GM18868 (cell line): ENCODE data around the gene P4HA1.

Experiments used
- ATAC-seq: cut with Tn5 transposase; IDR thresholded peaks from one replicate; pipeline ENCODE4 v1.9.1; 2021; ENCODE audit warnings: mild to moderate bottlenecking, moderate library complexity; ENCODE audit not compliant: unreplicated experiment

P4HA1 gene

GRCh38 chr10:73094986-73095480 lies 1.6 kb downstream of the P4HA1 start:
- ATAC-seq = no peak

GRCh38 chr10:73093922-73094850 lies 2.5 kb downstream of the P4HA1 start:
- ATAC-seq = no peak

GRCh38 chr10:73092830-73093229 lies 3.8 kb downstream of the P4HA1 start:
- ATAC-seq = no peak

GRCh38 chr10:73088304-73088703 lies 8.4 kb downstream of the P4HA1 start:
- ATAC-seq = no peak

GRCh38 chr10:73086816-73087215 lies 9.8 kb downstream of the P4HA1 start:
- ATAC-seq = no peak

- ATAC-seq = no peak
These were observed 12.5 kb downstream of the P4HA1 start for GRCh38 chr10:73084209-73084608.

GRCh38 chr10:73083221-73083620 lies 13.4 kb downstream of the P4HA1 start:
- ATAC-seq = no peak

- ATAC-seq = no peak
These were observed 16.7 kb downstream of the P4HA1 start for GRCh38 chr10:73079779-73080541.

- no peak for ATAC-seq
These were observed 20.1 kb downstream of the P4HA1 start for GRCh38 chr10:73076360-73077183.

GRCh38 chr10:73075829-73076228 lies 20.8 kb downstream of the P4HA1 start:
- ATAC-seq = no peak

- ATAC-seq = no peak
These were observed 23.0 kb downstream of the P4HA1 start for GRCh38 chr10:73073627-73074026.

GRCh38 chr10:73065441-73065840 lies 31.2 kb downstream of the P4HA1 start:
- no peak for ATAC-seq

- no peak for ATAC-seq
These were observed 34.9 kb downstream of the P4HA1 start for GRCh38 chr10:73061743-73062142.

GRCh38 chr10:73060738-73061635 lies 35.7 kb downstream of the P4HA1 start:
- ATAC-seq = no peak

GRCh38 chr10:73060173-73060572 lies 36.5 kb downstream of the P4HA1 start:
- ATAC-seq = no peak

- ATAC-seq = no peak
These were observed 38.5 kb downstream of the P4HA1 start for GRCh38 chr10:73058057-73058591.

GRCh38 chr10:73054286-73054685 lies 42.4 kb downstream of the P4HA1 start:
- ATAC-seq = no peak

- ATAC-seq = no peak
These were observed 43.4 kb downstream of the P4HA1 start for GRCh38 chr10:73053275-73053674.

GRCh38 chr10:73044378-73045285 lies 52.0 kb downstream of the P4HA1 start:
- no peak for ATAC-seq
